HepG2 (cell line): ENCODE data around the gene NEK5. TPM values are rescaled to one million over a fixed set of nuclear protein-coding genes. Genes with fewer than 3 reads are reported as not detected.

Experiments used
- AKAP8 ChIP-seq: sonication (generic); formaldehyde crosslinking; IDR thresholded peaks from 2 replicates; pipeline ENCODE4 v1.5.1; 2020; ENCODE audit warnings: mild to moderate bottlenecking, missing genetic modification reagents
- ARID2 ChIP-seq: sonication (generic); formaldehyde crosslinking; IDR thresholded peaks from 2 replicates; pipeline ENCODE4 v1.8.1; 2022; ENCODE audit warnings: mild to moderate bottlenecking, missing genetic modification reagents, borderline replicate concordance
- BCL6 ChIP-seq: IDR thresholded peaks from 2 replicates; pipeline ENCODE4 v1.6.1; 2016; ENCODE audit warnings: missing genetic modification reagents, missing compliant biosample characterization
- IRF2 ChIP-seq: IDR thresholded peaks from 2 replicates; pipeline ENCODE4 v1.6.1; 2018; ENCODE audit warnings: missing genetic modification reagents, missing compliant biosample characterization
- IRX3 ChIP-seq: sonication (generic); formaldehyde crosslinking; IDR thresholded peaks from 2 replicates; pipeline ENCODE4 v1.8.1; 2023; ENCODE audit warnings: mild to moderate bottlenecking, low read depth, missing genetic modification reagents, borderline replicate concordance
- ISL2 ChIP-seq: sonication (generic); formaldehyde crosslinking; IDR thresholded peaks from 2 replicates; pipeline ENCODE4 v1.5.0; 2020; ENCODE audit warnings: missing genetic modification reagents
- KDM2A ChIP-seq: sonication (generic); formaldehyde crosslinking; IDR thresholded peaks from 2 replicates; pipeline ENCODE4 v1.4.0; 2020; ENCODE audit warnings: low read depth, missing genetic modification reagents, borderline replicate concordance
- KDM5A ChIP-seq: fragments of 200-600 bp; sonication (generic); IDR thresholded peaks from 2 replicates; pipeline ENCODE4 v1.7.0; 2018; ENCODE audit warnings: antibody characterized with exemption, mild to moderate bottlenecking, low read length, borderline replicate concordance
- KLF11 ChIP-seq: IDR thresholded peaks from 2 replicates; pipeline ENCODE4 v1.6.1; 2016; ENCODE audit warnings: missing compliant biosample characterization
- NR2F1 ChIP-seq, 2 experiments: fragments of 450-650 bp in 1 of 2; formaldehyde crosslinking in 1 of 2; IDR thresholded peaks; 2 replicates each; pipeline versions ENCODE4 v1.5.0 to v1.6.1; 2016 to 2020; ENCODE audit warnings: mild to moderate bottlenecking in 1 of 2, missing compliant biosample characterization in 1 of 2, missing genetic modification reagents in 1 of 2, moderate library complexity in 1 of 2
- NR2F6 ChIP-seq, 2 experiments: IDR thresholded peaks; 2 replicates each; pipeline ENCODE4 v1.6.1; 2016; ENCODE audit warnings: antibody characterized with exemption in 1 of 2, mild to moderate bottlenecking in 1 of 2
- TAF15 ChIP-seq: fragments of 200-400 bp; formaldehyde crosslinking; IDR thresholded peaks from one replicate; pipeline ENCODE4 v1.6.1; 2018; ENCODE audit warnings: mild to moderate bottlenecking, low read depth, low read length; ENCODE audit not compliant: poor library complexity, severe bottlenecking
- TFDP2 ChIP-seq: sonication (generic); formaldehyde crosslinking; IDR thresholded peaks from 2 replicates; pipeline ENCODE4 v1.4.0; 2020; ENCODE audit warnings: missing genetic modification reagents
- ZFP82 ChIP-seq: sonication (generic); formaldehyde crosslinking; IDR thresholded peaks from 2 replicates; pipeline ENCODE4 v1.5.1; 2020; ENCODE audit warnings: mild to moderate bottlenecking, missing genetic modification reagents, borderline replicate concordance
- ZNF672 ChIP-seq: sonication (generic); formaldehyde crosslinking; IDR thresholded peaks from 2 replicates; pipeline ENCODE4 v1.8.1; 2022; ENCODE audit warnings: missing genetic modification reagents
- polyA plus RNA-seq, 8 experiments: library from polyadenylated mRNA; depleted of rRNA in 3 of 8; stranded (reverse) in 7 of 8; unstranded in 1 of 8; fragments of >200 nt; fragmentation: Illumina TruSeq in 4 of 8; extraction: Trizol in 4 of 8; gene quantifications; 2 replicates each; pipeline versions ENCODE4 v1.2.1 to v1.2.3, GENCODE V29; 2011 to 2016; ENCODE audit warnings: low read depth in 4 of 8, missing spikeins in 1 of 8, mixed read lengths in 1 of 8; ENCODE audit not compliant: insufficient read depth in 1 of 8
- total RNA-seq, 5 experiments: library from RNA; depleted of rRNA; stranded (reverse); fragments of >200 nt; fragmentation: Illumina TruSeq; extraction: Trizol; gene quantifications; 2 replicates each; pipeline ENCODE4 v1.2.3, GENCODE V29; 2016; ENCODE audit warnings: low read depth in 1 of 5
- TF ChIP-seq, protein P1 (sequence below): sonication (generic); formaldehyde crosslinking; IDR thresholded peaks from 2 replicates; pipeline ENCODE4 v1.8.0; 2022; ENCODE audit warnings: missing genetic modification reagents, mild to moderate bottlenecking, inconsistent platforms, borderline replicate concordance
- TF ChIP-seq, protein P2 (sequence below): sonication (generic); formaldehyde crosslinking; IDR thresholded peaks from 2 replicates; pipeline ENCODE4 v1.5.1; 2020; ENCODE audit warnings: missing genetic modification reagents, mild to moderate bottlenecking, borderline replicate concordance
- TF ChIP-seq, protein P3 (sequence below): sonication (generic); formaldehyde crosslinking; IDR thresholded peaks from 2 replicates; pipeline ENCODE4 v1.8.0; 2022; ENCODE audit warnings: mild to moderate bottlenecking, missing genetic modification reagents, moderate library complexity
- TF ChIP-seq, protein P4 (sequence below): sonication (generic); formaldehyde crosslinking; IDR thresholded peaks from 2 replicates; pipeline ENCODE4 v1.5.1; 2020; ENCODE audit warnings: missing genetic modification reagents, mild to moderate bottlenecking, borderline replicate concordance

Gene NEK5
- total and polyA plus RNA-seq, 2 of the 13 experiments (the other 11 are each of a cell fraction or from before 2014, with no cell fraction given) = 0.12 to 0.22 TPM

- TF ChIP-seq, protein P1, sequence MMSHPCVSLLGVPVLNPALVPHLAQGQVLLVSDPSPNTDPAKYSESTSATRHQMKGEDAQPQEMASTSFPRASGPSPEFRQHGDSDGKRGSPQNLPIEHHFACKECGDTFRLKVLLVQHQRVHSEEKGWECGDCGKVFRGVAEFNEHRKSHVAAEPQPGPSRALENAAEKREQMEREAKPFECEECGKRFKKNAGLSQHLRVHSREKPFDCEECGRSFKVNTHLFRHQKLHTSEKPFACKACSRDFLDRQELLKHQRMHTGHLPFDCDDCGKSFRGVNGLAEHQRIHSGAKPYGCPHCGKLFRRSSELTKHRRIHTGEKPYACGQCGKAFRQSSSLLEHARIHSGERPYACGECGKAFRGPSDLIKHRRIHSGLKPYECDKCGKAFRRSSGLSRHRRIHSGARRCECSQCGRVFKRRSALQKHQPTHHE (CRISPR knock-in tag) = no peak
- TF ChIP-seq, protein P2, sequence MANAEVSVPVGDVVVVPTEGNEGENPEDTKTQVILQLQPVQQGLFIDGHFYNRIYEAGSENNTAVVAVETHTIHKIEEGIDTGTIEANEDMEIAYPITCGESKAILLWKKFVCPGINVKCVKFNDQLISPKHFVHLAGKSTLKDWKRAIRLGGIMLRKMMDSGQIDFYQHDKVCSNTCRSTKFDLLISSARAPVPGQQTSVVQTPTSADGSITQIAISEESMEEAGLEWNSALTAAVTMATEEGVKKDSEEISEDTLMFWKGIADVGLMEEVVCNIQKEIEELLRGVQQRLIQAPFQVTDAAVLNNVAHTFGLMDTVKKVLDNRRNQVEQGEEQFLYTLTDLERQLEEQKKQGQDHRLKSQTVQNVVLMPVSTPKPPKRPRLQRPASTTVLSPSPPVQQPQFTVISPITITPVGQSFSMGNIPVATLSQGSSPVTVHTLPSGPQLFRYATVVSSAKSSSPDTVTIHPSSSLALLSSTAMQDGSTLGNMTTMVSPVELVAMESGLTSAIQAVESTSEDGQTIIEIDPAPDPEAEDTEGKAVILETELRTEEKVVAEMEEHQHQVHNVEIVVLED = peak; percentile 6; the same call in 1 of the 2 replicates
- TF ChIP-seq ARID2 (CRISPR knock-in tag) (no peak), ISL2 (CRISPR knock-in tag) (no peak), AKAP8 (CRISPR knock-in tag) (no peak), KLF11 (CRISPR knock-in tag) (no peak), ZNF672 (CRISPR knock-in tag) (no peak), KDM2A (CRISPR knock-in tag) (no peak), IRF2 (CRISPR knock-in tag) (no peak), TFDP2 (CRISPR knock-in tag) (0 out of 2 replicates have a peak, but pooled peaks have one; percentile 11), IRX3 (CRISPR knock-in tag) (no peak), BCL6 (no peak), ZFP82 (peak; percentile 24; the same call in 1 of the 2 replicates), NR2F1 (CRISPR knock-in tag; IDR thresholded peaks at IDR 0.05) (no peak), NR2F6 (IDR thresholded peaks at IDR 0.05) (peak; percentile 23; the same call in 1 of the 2 replicates), NR2F6 (CRISPR knock-in tag; IDR thresholded peaks at IDR 0.05) (0 out of 2 replicates have a peak, but pooled peaks have one; percentile 10), TAF15 (no peak), KDM5A (peak; percentile 47)
- TF ChIP-seq, protein P3, sequence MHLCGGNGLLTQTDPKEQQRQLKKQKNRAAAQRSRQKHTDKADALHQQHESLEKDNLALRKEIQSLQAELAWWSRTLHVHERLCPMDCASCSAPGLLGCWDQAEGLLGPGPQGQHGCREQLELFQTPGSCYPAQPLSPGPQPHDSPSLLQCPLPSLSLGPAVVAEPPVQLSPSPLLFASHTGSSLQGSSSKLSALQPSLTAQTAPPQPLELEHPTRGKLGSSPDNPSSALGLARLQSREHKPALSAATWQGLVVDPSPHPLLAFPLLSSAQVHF (CRISPR knock-in tag) = no peak; the same call in 1 of the 2 replicates
- TF ChIP-seq, protein P4, sequence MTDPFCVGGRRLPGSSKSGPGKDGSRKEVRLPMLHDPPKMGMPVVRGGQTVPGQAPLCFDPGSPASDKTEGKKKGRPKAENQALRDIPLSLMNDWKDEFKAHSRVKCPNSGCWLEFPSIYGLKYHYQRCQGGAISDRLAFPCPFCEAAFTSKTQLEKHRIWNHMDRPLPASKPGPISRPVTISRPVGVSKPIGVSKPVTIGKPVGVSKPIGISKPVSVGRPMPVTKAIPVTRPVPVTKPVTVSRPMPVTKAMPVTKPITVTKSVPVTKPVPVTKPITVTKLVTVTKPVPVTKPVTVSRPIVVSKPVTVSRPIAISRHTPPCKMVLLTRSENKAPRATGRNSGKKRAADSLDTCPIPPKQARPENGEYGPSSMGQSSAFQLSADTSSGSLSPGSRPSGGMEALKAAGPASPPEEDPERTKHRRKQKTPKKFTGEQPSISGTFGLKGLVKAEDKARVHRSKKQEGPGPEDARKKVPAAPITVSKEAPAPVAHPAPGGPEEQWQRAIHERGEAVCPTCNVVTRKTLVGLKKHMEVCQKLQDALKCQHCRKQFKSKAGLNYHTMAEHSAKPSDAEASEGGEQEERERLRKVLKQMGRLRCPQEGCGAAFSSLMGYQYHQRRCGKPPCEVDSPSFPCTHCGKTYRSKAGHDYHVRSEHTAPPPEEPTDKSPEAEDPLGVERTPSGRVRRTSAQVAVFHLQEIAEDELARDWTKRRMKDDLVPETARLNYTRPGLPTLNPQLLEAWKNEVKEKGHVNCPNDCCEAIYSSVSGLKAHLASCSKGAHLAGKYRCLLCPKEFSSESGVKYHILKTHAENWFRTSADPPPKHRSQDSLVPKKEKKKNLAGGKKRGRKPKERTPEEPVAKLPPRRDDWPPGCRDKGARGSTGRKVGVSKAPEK (CRISPR knock-in tag) = no peak; the same call in 1 of the 2 replicates
These were observed 117.8 kb downstream of the NEK5 start, which contains the start of gene ATP7B (continued) for GRCh38 chr13:52010890-52011631.
